ENCODE data around the gene GLUL. TPM values are rescaled to one million over a fixed set of nuclear protein-coding genes. Genes with fewer than 3 reads are reported as not detected.

Gene GLUL
- total RNA-seq, 1 donor from 2014 or later, result 175 TPM

DNA sequence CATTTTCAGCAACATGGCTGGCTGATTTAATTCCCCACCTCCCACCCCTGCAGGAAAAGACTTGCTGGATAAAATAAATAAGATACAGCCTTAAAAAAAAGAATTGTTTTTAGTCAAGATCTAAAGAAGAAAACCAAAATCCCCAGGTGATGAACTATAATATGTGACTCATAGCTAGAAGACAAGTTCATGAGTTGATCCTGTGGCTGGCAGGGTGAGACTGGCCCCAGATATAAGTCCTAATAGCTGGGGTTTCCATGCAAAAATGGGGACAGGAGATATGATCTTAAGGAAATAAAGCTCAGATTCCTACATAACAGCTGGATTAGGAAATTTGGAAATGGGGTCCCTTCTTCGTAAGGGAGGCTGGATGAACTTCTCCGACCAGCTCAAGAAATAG is 36.5 kb upstream of the GLUL start:
- Histone ChIP-seq H3K36me3 (ENCODE audit: control insufficient read depth, insufficient read depth, low read length) (no peaks in the 10 kb centered on the region), H3K4me3 (ENCODE audit: low read depth, low read length) (no peak overlapping the region), H3K27me3 (ENCODE audit: control insufficient read depth, insufficient read depth, low read length) (no peaks in the 10 kb centered on the region)
- no peak for DNase-seq (ENCODE audit: low read depth)
- TF ChIP-seq CTCF (IDR thresholded peaks at IDR 0.05; ENCODE audit: insufficient read depth, low read length, poor library complexity, severe bottlenecking), result no peak

GRCh38 chr1:182426442-182427430 is 35.1 kb upstream of the GLUL start:
- Histone ChIP-seq H3K27me3 (ENCODE audit: control insufficient read depth, insufficient read depth, low read length) (no peaks in the 10 kb centered on the region), H3K36me3 (ENCODE audit: control insufficient read depth, insufficient read depth, low read length) (no peaks in the 10 kb centered on the region), H3K4me3 (ENCODE audit: low read depth, low read length) (no peak overlapping the region)
- no peak for TF ChIP-seq CTCF (IDR thresholded peaks at IDR 0.05; ENCODE audit: insufficient read depth, low read length, poor library complexity, severe bottlenecking)
- DNase-seq (ENCODE audit: low read depth), result no peak

GRCh38 chr1:182415789-182416188 is 24.2 kb upstream of the GLUL start:
- no peak for DNase-seq (ENCODE audit: low read depth)
- H3K27me3 ChIP-seq (ENCODE audit: control insufficient read depth, insufficient read depth, low read length), result no peaks in the 10 kb centered on the region
- TF ChIP-seq CTCF (IDR thresholded peaks at IDR 0.05; ENCODE audit: insufficient read depth, low read length, poor library complexity, severe bottlenecking), result no peak

GRCh38 chr1:182413969-182414368 is 22.4 kb upstream of the GLUL start:
- H3K4me3 ChIP-seq (ENCODE audit: low read depth, low read length), result no peak overlapping the region
- TF ChIP-seq CTCF (IDR thresholded peaks at IDR 0.05; ENCODE audit: insufficient read depth, low read length, poor library complexity, severe bottlenecking), result no peak

More at GRCh38 chr1:182415789-182416188, 24.2 kb upstream of the GLUL start:
- Histone ChIP-seq H3K4me3 (ENCODE audit: low read depth, low read length) (no peak overlapping the region), H3K36me3 (ENCODE audit: control insufficient read depth, insufficient read depth, low read length) (no peaks in the 10 kb centered on the region)

DNA sequence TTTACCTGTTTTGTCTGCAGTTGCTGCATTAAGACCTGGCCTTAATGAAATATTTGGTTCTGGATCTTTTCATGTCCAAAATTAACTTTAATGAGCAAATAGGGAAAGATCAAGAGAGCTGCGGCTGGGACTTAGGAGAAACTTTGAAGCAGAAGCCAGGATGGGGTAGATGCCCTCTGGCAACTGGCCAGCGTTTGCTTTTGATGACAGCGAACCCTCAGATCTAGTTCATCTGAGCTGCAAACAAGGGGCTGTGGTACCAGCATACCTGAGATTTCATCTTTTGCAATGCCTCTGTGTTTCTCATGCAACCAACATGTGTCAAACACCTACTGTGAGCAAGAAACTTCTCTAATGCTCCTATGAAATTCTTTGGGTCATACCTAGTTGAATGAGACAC is 21.9 kb upstream of the GLUL start:
- no peak overlapping the region for H3K4me3 ChIP-seq (ENCODE audit: low read depth, low read length)
- no peak for TF ChIP-seq CTCF (IDR thresholded peaks at IDR 0.05; ENCODE audit: insufficient read depth, low read length, poor library complexity, severe bottlenecking)
- DNase-seq (ENCODE audit: low read depth), result no peak
- no peaks in the 10 kb centered on the region for H3K27me3 ChIP-seq (ENCODE audit: control insufficient read depth, insufficient read depth, low read length)
- H3K36me3 ChIP-seq (ENCODE audit: control insufficient read depth, insufficient read depth, low read length), result no peaks in the 10 kb centered on the region

More at GRCh38 chr1:182413969-182414368, 22.4 kb upstream of the GLUL start:
- no peaks in the 10 kb centered on the region for H3K27me3 ChIP-seq (ENCODE audit: control insufficient read depth, insufficient read depth, low read length)
- H3K36me3 ChIP-seq (ENCODE audit: control insufficient read depth, insufficient read depth, low read length), result no peaks in the 10 kb centered on the region
- no peak for DNase-seq (ENCODE audit: low read depth)
